Hepatocyte (in vitro differentiated cells): ENCODE measurements around the gene PTPDC1.

ENCODE experiments used
- CTCF ChIP-seq: fragments of 200-600 bp; sonication (generic); IDR thresholded peaks from 2 replicates; pipeline ENCODE4 v1.5.1; 2016; ENCODE audit warnings: antibody characterized with exemption, mild to moderate bottlenecking; ENCODE audit not compliant: poor library complexity
- EZH2 ChIP-seq: fragments of 200-600 bp; sonication (generic); IDR thresholded peaks from 2 replicates; pipeline ENCODE4 v1.6.1; 2016; ENCODE audit warnings: antibody characterized with exemption, mild to moderate bottlenecking, borderline replicate concordance
- EZH2phosphoT487 ChIP-seq: fragments of 200-600 bp; sonication (generic); IDR thresholded peaks from one replicate; pipeline ENCODE4 v1.6.1; 2018; ENCODE audit warnings: antibody characterized with exemption, mild to moderate bottlenecking, low read depth, moderate library complexity; ENCODE audit not compliant: unreplicated experiment, severe bottlenecking

GRCh38 chr9:94112716-94113465 lies 28.6 kb downstream of the PTPDC1 start:
- TF ChIP-seq CTCF (no peak), EZH2 (no peak), EZH2phosphoT487 (no peak)
